Cardiac muscle cell (in vitro differentiated cells and primary cell): Measurements from ENCODE around the gene CUBN. TPM values are rescaled to one million over a fixed set of nuclear protein-coding genes. Genes with fewer than 3 reads are reported as not detected.

ENCODE experiments used
- DNase-seq, 2 donors: peaks; one replicate each; pipeline versions ENCODE4 v3.0.0 to v3.0.0-alpha.2; 2010 to 2017; ENCODE audit warnings: low read depth in 1 of 2, low spot score in 1 of 2
- H3K27ac ChIP-seq: fragments of 200-600 bp; sonication (generic); 2 replicates; pipeline ENCODE4 v1.5.1; 2016
- H3K27me3 ChIP-seq: fragments of 200-600 bp; sonication (generic); 2 replicates; pipeline ENCODE4 v1.6.0; 2016; ENCODE audit warnings: control low read depth
- H3K36me3 ChIP-seq: fragments of 200-600 bp; sonication (generic); 2 replicates; pipeline ENCODE4 v1.5.1; 2016; ENCODE audit warnings: control low read depth
- H3K4me1 ChIP-seq: fragments of 200-600 bp; sonication (generic); 2 replicates; pipeline ENCODE4 v1.8.1; 2017; ENCODE audit warnings: low read depth, mild to moderate bottlenecking, mixed run types
- H3K4me3 ChIP-seq: fragments of 200-600 bp; sonication (generic); 2 replicates; pipeline ENCODE4 v1.5.1; 2016; ENCODE audit warnings: mild to moderate bottlenecking
- H3K9me3 ChIP-seq: fragments of 200-600 bp; sonication (generic); 2 replicates; pipeline ENCODE4 v1.5.1; 2017; ENCODE audit warnings: low read depth, mild to moderate bottlenecking, control low read depth
- polyA plus RNA-seq: library from polyadenylated mRNA; unstranded; fragments of >200 nt; fragmentation: Nextera tagmentation; extraction: Ambion mirVana; gene quantifications from 2 replicates; pipeline ENCODE4 v1.2.1, GENCODE V29; 2016
- total RNA-seq: library from RNA; depleted of rRNA; stranded (reverse); fragments of >200 nt; gene quantifications from 2 replicates; pipeline ENCODE4 v1.2.3, GENCODE V29; 2016
- TF ChIP-seq, protein P1 (sequence below): IDR thresholded peaks from 2 replicates; pipeline ENCODE4 v1.5.1; 2012; ENCODE audit warnings: low read depth, mild to moderate bottlenecking, low read length

CUBN gene
- total and polyA plus RNA-seq, 2 experiments from 2014 or later = 0.79 to 2.7 TPM

DNA sequence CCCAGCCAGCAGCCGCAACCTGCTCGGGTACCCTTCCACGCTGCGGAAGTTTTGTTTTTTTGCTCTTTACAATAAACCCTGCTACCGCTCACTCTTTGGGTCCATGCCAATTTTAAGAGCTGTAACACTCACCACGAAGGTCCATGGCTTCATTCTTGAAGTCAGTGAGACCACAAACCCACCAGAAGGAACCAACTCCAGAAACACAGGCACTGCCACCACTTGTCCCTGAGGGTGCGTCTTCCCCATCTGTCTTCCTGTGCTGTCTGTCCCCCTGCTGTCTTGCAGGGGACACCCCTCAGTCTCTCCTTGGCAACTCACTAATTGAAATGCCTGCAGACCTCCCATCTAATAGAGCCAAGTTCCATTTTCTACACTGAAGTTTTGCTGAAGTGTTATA, 263.8 kb downstream of the CUBN start:
- Histone ChIP-seq H3K4me1 (peaks cover 3% of the 10 kb centered on the region), H3K36me3 (no peaks in the 10 kb centered on the region), H3K9me3 (no peaks in the 10 kb centered on the region), H3K27me3 (no peaks in the 10 kb centered on the region), H3K27ac (no peak overlapping the region), H3K4me3 (no peak overlapping the region)
- DNase-seq = no peak
- TF ChIP-seq, protein P1, sequence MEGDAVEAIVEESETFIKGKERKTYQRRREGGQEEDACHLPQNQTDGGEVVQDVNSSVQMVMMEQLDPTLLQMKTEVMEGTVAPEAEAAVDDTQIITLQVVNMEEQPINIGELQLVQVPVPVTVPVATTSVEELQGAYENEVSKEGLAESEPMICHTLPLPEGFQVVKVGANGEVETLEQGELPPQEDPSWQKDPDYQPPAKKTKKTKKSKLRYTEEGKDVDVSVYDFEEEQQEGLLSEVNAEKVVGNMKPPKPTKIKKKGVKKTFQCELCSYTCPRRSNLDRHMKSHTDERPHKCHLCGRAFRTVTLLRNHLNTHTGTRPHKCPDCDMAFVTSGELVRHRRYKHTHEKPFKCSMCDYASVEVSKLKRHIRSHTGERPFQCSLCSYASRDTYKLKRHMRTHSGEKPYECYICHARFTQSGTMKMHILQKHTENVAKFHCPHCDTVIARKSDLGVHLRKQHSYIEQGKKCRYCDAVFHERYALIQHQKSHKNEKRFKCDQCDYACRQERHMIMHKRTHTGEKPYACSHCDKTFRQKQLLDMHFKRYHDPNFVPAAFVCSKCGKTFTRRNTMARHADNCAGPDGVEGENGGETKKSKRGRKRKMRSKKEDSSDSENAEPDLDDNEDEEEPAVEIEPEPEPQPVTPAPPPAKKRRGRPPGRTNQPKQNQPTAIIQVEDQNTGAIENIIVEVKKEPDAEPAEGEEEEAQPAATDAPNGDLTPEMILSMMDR = no peak

- no peak for DNase-seq
- H3K27ac ChIP-seq = no peak overlapping the region
- H3K36me3 ChIP-seq = no peaks in the 10 kb centered on the region
- TF ChIP-seq, protein P1 = no peak
- no peaks in the 10 kb centered on the region for H3K27me3 ChIP-seq
- no peaks in the 10 kb centered on the region for H3K9me3 ChIP-seq
- H3K4me1 ChIP-seq = peaks cover 3% of the 10 kb centered on the region
- no peak overlapping the region for H3K4me3 ChIP-seq
Measured at GRCh38 chr10:16863766-16864165, 265.8 kb downstream of the CUBN start.

DNA sequence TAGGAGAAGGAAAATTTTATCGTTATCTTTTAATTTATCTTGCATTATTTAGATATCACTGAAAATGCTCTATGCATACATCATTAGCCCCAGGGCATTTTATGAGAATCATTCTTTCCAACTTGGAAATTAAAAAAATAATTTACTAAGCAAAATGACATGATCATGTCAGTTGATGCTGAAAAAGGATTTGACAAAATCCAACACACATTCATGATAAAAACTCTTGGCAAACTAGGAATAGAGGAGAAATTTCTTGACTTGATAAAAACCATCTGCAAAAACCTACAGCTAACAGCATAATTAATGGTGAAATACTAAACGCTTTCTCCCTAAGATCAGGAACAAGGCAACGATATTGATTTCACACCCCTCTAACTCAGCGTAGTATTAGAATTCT, 272.2 kb downstream of the CUBN start:
- H3K27me3 ChIP-seq = no peaks in the 10 kb centered on the region
- no peak for DNase-seq
- no peaks in the 10 kb centered on the region for H3K36me3 ChIP-seq
- no peaks in the 10 kb centered on the region for H3K9me3 ChIP-seq
- H3K27ac ChIP-seq = no peak overlapping the region
- no peaks in the 10 kb centered on the region for H3K4me1 ChIP-seq
- TF ChIP-seq, protein P1 = no peak
- H3K4me3 ChIP-seq = no peak overlapping the region

GRCh38 chr10:16856567-16856966, 273.0 kb downstream of the CUBN start:
- Histone ChIP-seq H3K4me1 (no peaks in the 10 kb centered on the region), H3K27me3 (no peaks in the 10 kb centered on the region), H3K9me3 (no peaks in the 10 kb centered on the region), H3K4me3 (no peak overlapping the region), H3K27ac (no peak overlapping the region), H3K36me3 (no peaks in the 10 kb centered on the region)
- TF ChIP-seq, protein P1 = no peak
- peak in 1 of 2 donors; percentile 38 for DNase-seq

- TF ChIP-seq, protein P1 = no peak
- Histone ChIP-seq H3K27me3 (no peaks in the 10 kb centered on the region), H3K36me3 (no peaks in the 10 kb centered on the region), H3K4me1 (no peaks in the 10 kb centered on the region), H3K27ac (no peak overlapping the region), H3K9me3 (no peaks in the 10 kb centered on the region), H3K4me3 (no peak overlapping the region)
- no peak for DNase-seq
Measured at GRCh38 chr10:16856092-16856491, 273.5 kb downstream of the CUBN start.

GRCh38 chr10:16854623-16855022, 275.0 kb downstream of the CUBN start:
- no peaks in the 10 kb centered on the region for H3K36me3 ChIP-seq
- no peaks in the 10 kb centered on the region for H3K9me3 ChIP-seq
- TF ChIP-seq, protein P1 = no peak
- H3K27me3 ChIP-seq = no peaks in the 10 kb centered on the region
- no peak overlapping the region for H3K4me3 ChIP-seq
- DNase-seq = peak in 1 of 2 donors; percentile 15
- H3K27ac ChIP-seq = no peak overlapping the region
- no peaks in the 10 kb centered on the region for H3K4me1 ChIP-seq
